Right ventricle myocardium superior (tissue), 1 donor: ENCODE data around the gene NAIF1. TPM values are rescaled to one million over a fixed set of nuclear protein-coding genes. Genes with fewer than 3 reads are reported as not detected.
A peak's percentile ranks its signal among the peaks of the same experiment; 100 is the strongest.
"Not testable (repeated sequence)": the region's sequence is repeated elsewhere in the genome, so short reads cannot be mapped to it uniquely, and the experiment has no call there.

Experiments
- ATAC-seq: fragments of 200-7000 bp; cut with Tn5 transposase; one replicate; pipeline ENCODE4 v1.9.1; 2020; ENCODE audit warnings: mild to moderate bottlenecking; ENCODE audit not compliant: poor library complexity
- DNase-seq: peaks from one replicate; pipeline ENCODE4 v3.0.0-alpha.2; 2020
- intact Hi-C: fragments of 100-400 bp; cut with DNase I; formaldehyde crosslinking; loops from one replicate; pipeline ENCODE4 v1.11.2; 2022
- total RNA-seq: library from RNA; stranded (reverse); fragmentation: NEBNext Ultra II Directional; extraction: Animal tissue kit (Norgen Biotek cat#: 25700); gene quantifications from one replicate; pipeline ENCODE4 v1.2.1, GENCODE V29; 2021
- donor health status: DM: no; HTN: yes; CAD: no; lungs with severe emphysema.

The NAIF1 gene
- total RNA-seq, 1 donor from 2014 or later = 4.5 TPM

DNA sequence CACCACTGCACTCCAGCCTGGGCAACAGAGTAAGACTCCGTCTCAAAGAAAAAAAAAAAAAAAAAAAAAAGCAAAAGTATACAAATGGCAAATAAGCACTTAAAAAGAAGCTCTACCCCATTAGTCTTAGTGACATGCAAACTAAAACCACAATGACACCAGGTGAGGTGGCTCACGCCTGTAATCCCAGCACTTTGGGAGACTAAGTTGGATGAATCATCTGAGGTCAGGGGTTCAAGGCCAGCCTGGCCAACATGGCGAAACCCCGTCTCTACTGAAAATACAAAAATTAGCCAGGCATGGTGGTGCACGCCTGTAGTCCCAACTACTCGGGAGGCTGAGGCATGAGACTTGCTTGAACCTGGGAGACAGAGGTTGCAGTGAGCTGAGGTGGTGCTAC is 21.7 kb downstream of the NAIF1 start:
- intact Hi-C loops, DNase-seq, ATAC-seq: not testable (repeated sequence)

DNA sequence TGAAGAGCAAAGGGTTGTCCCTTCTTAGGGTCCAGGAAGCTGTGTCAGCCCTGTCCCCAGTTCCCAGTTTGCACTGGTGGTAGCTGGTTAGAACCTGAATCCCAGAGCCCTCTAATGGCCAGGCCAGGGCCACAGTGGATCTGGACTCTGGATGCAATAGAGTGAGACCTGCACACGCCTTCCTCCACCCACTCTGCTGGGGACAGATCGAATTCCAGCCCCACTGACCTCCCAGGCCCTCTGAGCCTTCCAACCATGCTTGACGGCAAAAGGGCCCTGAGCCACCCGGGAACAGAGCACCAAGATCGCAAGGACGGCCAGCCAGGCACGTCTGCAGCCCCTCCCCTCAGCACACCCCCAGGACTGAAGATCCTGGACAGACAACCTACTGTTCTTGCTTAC is 23.7 kb downstream of the NAIF1 start:
- intact Hi-C loops = no loop called here
- no peak for ATAC-seq
- no peak for DNase-seq

DNA sequence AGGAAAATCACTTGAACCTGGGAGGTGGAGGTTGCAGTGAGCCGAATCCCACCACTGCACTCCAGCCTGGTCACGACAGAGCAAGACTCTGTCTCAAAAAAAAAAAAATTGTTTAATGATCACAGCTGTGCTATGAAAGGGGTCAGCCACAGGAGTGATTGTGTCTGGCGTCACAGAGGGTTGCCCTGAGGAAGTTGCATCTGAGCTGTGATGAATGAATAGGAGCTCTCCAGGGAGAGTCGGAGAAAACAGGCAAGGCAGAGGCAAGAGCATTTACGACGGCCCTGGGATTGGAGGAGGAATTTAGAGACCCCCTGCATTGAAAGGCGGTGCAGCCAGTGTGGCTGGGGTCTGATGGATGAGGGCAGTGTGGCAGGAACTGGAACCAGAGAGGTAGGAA is 25.1 kb downstream of the NAIF1 start:
- DNase-seq = no peak
- no peak for ATAC-seq
- intact Hi-C loops = no loop called here

DNA sequence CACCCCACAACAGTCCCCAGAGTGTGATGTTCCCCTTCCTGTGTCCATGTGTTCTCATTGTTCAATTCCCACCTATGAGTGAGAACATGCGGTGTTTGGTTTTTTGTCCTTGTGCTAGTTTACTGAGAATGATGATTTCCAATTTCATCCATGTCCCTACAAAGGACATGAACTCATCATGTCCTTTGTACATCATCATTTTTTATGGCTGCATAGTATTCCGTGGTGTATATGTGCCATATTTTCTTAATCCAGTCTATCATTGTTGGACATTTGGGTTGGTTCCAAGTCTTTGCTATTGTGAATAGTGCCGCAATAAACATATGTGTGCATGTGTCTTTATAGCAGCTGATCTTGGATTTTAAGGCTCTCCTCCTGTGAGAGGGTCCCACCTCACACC is 26.3 kb downstream of the NAIF1 start:
- ATAC-seq, DNase-seq, intact Hi-C loops: not testable (repeated sequence)

DNA sequence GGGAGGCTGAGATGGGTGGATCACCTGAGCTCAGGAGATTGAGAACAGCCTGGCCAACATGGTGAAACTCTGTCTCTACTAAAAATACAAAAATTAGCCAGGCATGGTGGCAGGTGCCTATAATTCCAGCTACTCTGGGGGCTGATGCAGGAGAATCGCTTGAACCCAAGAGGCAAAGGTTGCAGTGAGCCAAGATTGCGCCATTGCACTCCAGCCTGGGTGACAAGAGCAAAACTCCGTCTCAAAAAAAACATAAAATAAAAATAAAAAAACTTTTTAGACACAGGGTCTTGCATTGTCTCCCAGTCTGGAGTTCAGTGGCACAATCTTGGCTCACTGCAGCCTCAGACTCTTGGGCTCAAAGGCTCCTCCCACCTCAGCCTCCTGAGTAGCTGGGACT is 30.6 kb downstream of the NAIF1 start:
- intact Hi-C loops, ATAC-seq, DNase-seq: not testable (repeated sequence)

DNA sequence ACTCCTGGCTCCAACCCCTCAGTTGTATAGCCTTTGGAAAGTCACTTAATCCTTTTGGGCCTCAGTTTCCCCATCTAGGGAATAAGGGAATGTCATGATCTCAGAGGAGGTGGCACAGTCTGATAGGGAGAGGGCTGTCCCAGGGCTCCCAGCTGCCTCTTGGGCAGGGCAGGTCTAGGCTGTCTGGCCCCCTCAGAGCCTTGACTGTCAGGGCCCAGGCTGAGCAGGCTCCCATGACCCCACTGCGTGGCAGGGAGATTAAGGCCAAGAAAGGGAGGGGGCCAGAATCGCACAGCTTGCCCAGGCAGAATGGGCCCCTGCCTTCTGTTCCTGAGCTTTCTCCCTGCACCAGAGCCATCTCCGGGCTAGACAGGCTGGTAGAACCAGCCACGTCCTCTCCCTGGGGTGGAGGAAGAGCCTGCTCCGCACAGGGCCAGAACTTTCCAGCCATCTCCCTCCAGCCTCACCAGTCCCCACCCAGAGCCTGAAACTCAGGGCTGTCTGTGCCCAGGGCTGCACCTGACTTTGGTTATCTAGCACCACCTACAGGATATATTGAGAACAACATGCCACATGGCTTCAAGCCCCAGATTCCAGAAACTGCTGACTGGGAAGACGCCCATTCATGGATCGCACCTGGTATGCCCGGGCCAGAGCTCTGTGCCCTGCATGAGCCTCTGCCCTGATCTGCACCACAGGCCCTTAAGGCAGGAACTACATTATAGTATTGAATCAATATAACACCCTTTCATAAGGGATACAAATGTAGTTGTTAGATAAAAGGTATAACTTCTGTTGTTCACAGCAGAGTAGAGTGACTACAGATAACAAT is 32.1 kb downstream of the NAIF1 start:
- ATAC-seq (peak; percentile 96), DNase-seq (peak; percentile 65)
- intact Hi-C loops = loop anchor here (2.0 kb wide), 1 partner anchor 90 kb away; no protein-coding TSS in a partner anchor

DNA sequence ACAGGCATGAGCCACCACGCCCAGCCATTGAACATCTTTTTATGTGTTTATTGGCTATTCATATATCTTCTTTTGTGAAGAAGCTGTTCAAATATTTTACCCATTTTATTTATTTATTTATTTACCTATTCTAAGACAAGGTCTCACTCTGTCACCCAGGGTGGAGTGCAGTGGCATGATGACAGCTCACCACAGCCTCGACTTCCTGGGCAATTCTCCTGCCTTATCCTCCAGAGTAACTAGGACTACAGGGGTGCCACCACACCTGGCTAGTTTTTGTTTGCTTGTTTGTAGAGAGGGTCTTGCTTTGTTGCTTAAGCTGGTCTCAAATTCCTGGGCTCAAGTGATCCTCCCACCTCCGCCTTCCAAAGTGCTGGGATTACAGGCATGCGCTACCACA is 33.5 kb downstream of the NAIF1 start:
- intact Hi-C loops = loop anchor here (2.0 kb wide), 1 partner anchor 89 kb away; no protein-coding TSS in a partner anchor
- DNase-seq (no peak), ATAC-seq (no peak)

DNA sequence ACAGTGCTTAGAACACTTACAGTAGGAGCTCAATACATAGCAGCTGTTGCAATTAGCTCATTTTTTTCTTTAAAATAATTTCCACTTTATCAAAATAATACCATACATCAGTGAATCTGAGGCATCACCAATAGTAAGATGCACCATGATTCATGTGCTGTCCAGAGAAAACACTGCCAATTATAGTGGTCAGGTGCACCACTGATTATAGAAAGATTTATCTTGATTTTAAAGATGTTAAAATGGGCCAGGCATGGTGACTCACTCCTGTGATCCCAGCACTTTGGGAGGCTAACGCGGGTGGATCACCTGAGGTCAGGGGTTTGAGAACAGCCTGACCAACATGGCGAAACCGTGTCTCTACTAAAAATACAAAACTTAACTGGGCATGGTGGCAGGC is 39.4 kb downstream of the NAIF1 start:
- intact Hi-C loops = no loop called here
- no peak for DNase-seq
- ATAC-seq = no peak

DNA sequence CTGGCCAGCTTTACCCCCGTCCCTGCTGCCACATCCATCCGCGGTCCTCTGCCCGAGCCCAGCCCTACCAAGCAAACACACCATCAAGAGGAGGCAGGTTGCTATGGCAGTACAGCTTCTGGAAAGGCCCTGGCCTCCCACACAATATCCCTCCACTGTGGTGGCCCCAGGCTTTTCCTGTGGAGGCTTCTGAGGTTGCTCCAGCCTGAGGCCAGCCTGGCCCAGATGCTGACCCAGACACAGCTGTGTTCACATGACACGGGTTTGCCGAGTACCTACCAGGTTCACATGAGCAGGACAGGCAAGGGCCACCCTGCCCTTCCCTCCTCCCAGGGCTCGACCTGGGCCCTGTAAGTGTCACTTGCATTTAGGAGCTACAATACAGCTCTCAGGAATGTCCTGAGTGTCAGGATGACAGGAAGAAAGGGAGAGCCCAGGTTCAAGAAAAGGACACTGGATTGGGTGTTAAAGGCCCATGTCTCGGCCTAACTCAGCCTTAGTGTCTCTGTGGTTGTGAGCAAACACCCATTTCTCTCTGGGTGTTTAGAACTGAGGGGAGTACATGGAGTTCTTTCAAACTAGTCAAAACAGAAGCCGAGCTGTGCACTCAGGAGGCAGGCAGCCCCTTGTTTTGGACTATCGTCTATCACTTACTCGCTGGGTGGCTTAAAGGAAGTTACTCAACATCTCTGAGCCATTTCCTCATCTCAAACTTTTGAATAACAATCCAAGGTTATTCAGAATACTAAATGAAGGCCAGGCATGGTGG is 40.2 kb downstream of the NAIF1 start:
- intact Hi-C loops = no loop called here
- no peak for ATAC-seq
- DNase-seq = no peak

DNA sequence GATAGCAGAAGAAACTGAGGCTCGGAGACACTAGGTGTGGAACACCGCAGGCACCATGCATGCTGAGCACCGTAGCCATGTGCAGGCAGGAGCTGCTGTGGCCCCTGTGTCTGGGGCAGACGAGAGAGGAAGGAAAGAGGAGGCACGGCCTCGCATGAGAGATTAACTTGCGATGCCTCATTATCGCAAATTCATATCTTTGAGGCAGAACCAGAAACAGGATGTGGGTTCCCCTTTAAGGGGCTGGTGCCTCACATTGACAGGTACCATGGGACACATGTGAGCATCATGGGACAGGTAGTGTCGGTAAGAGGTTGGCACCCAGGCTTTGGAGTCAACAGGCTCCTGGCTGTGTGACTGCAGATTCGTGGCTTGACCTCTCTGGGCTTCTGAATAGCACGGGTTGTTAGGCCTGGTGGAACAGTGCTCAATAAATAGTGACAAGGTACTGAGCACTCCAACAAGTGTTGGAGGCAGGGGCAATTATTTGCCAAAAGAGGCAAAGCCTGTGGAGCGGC is 40.8 kb downstream of the NAIF1 start:
- no peak for DNase-seq
- peak; percentile 20 for ATAC-seq
- intact Hi-C loops = no loop called here

DNA sequence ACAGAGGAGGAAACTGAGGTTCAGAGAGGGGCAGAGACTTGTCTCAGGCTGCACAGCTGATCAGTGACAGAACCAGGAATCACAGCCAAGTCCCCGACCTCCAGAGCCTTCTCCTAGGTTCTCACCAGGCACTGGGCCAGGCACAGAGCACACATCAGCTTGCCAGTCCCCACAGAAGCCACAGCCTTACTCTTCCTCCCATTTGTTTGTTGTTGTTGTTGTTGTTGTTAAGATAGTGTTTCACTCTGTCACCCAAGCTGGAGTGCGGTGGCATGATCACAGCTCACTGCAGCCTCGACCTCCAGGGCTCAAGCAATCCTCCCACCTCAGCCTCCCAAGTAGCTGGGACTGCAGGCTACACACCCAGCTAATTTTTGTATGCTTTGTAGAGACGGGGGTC is 41.4 kb downstream of the NAIF1 start:
- intact Hi-C loops = no loop called here
- no peak for ATAC-seq

DNA sequence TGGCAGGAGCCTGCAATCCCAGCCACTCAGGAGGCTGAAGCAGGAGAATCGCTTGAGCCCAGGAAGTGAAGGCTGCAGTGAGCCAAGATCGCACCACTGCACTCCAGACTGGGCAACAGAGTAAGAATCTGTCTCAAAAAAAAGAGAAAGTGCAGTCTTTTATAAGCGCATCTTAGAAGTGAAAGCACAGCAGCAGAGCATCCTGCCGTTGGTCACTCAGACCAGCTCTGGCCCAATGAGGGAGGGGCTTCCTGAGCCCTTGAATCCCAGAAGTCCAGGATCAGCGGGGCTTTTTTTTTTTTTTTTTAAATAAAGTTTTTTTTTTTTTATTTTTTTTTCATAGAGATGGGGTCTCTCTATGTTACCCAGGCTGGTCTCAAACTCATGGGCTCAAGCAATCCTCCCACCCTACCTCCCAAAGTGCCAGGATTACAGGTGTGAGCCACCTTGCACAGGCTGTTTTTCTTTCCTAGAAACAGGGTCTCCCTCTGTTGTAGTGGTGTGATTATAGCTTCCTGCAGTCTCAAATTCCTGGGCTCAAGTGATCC is 42.3 kb downstream of the NAIF1 start:
- intact Hi-C loops = no loop called here
- DNase-seq (no peak), ATAC-seq (no peak)

More for the DNA sequence above, 41.4 kb downstream of the NAIF1 start:
- DNase-seq = no peak

DNA sequence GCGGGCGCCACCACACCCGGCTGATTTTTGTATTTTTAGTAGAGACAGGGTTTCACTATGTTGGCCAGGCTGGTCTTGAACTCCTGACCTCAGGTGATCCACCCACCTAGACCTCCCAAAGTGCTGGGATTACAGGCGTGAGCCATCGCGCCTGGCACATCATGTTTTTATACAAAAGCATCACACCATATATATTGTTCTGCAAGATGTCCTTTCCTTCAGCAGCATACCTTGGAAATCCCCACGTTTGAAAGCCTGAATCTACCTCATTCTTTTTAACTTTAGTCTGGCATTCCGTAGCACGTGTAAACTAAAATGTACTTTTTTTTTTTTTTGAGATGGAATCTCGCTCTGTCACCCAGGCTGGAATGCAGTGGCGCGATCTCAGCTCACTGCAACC is 43.4 kb downstream of the NAIF1 start:
- intact Hi-C loops, ATAC-seq, DNase-seq: not testable (repeated sequence)

DNA sequence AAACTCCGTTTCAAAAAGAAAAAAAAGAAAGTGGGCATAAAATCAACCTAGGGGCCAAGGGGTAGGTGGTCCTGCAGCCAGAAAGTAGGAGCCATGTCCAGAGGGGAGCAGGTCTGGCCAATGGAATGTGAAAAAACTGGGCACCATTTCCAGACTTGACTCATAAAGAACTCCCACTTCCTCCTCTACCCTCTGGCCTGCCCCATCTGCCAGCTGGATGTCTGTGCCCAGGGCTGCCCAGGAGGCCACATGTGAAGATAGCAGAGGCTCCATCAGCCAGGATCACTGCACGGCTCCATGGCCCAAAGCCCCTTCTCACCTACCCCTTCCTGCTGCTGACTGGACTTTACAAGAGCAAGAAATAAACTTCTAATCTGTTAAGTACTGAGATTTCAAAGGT is 44.2 kb downstream of the NAIF1 start:
- no peak for ATAC-seq
- no peak for DNase-seq
- intact Hi-C loops = no loop called here

DNA sequence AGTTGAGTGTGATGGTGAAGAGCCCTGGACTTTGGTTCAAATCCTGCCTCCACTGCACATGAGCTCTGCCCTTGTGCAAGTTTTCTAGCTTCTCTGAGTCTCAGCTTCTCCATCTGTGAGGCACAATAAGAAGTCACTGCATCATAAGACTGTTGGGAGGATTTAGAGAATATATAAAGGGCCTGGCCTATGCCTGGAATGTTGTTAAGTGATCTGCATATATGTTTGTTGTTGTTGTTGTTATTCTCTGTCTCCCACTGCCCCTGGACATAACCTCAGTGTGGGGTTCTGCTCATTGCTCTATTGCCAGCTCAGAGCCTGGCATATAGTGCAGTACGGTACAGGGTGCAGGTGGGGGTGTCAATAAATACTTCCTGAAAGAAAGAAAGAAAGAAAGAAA is 46.0 kb downstream of the NAIF1 start:
- no peak for ATAC-seq
- DNase-seq = no peak
- intact Hi-C loops = no loop called here

DNA sequence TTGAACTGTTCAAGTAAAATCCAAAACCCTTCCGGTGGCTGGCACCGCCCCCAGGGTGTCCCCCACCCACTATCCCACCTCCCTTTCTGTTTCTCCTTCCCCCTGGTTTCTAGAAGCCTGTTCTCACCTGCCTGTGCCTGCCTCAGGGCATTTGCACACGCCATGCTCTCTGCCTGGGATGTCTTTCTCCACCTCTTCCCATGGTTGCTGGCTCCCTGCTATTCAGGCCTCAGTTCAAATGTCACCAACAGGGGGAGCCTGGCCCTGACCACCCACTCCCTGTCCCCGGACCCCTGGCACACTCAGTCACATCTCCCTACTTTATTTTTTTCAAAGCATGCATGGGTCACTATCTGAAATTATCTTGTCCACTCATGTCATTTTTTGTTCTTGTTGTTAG is 46.4 kb downstream of the NAIF1 start:
- DNase-seq = no peak
- no peak for ATAC-seq
- intact Hi-C loops = no loop called here

DNA sequence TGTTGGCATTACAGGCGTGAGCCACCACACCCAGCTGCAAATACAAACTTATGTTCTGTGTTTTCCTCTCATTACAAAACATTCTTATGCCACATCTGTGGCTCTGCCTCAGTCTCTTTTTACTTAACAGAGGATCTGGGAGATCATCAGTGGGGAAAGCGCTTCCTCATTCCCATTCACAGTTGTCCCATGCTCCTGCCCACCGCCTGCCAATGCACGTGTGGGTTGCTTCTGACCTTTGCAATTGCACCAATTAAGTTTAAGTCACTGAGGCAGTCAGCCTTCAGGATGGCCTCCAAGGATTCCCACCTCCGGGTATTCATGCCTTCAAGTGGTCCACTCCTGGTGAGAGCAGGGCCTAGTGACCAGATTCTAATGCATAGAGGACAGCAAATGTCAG is 51.4 kb downstream of the NAIF1 start:
- intact Hi-C loops = no loop called here
- ATAC-seq (no peak), DNase-seq (no peak)
